GM12891 (cell line): ENCODE results near the gene LHX3.

Experiments used
- DNase-seq: peaks from one replicate; pipeline ENCODE4 v3.0.0; 2011; ENCODE audit warnings: low spot score; ENCODE audit not compliant: insufficient read length
- FAIRE-seq: peaks from 2 replicates; lab custom pipeline; 2011; peaks lifted over from hg19 to GRCh38; lab: Jason Lieb, UNC
- PAX5 ChIP-seq: IDR thresholded peaks from 2 replicates; pipeline ENCODE4 v1.6.1; 2011; ENCODE audit warnings: low read length, moderate library complexity, mild to moderate bottlenecking; ENCODE audit not compliant: insufficient read depth, severe bottlenecking
- POLR2A ChIP-seq: IDR thresholded peaks from 2 replicates; pipeline ENCODE4 v1.6.1; 2011; ENCODE audit warnings: low read depth, low read length, control low read depth
- POLR2AphosphoS5 ChIP-seq: IDR thresholded peaks from 2 replicates; pipeline ENCODE4 v1.6.1; 2011; ENCODE audit warnings: low read depth, low read length, control low read depth
- POU2F2 ChIP-seq: IDR thresholded peaks from 2 replicates; pipeline ENCODE4 v1.6.1; 2011; ENCODE audit warnings: low read depth, mild to moderate bottlenecking, control low read depth, low read length, moderate library complexity
- SPI1 ChIP-seq: IDR thresholded peaks from 2 replicates; pipeline ENCODE4 v1.6.1; 2011; ENCODE audit warnings: low read depth, low read length, control low read depth
- TAF1 ChIP-seq: IDR thresholded peaks from 2 replicates; pipeline ENCODE4 v1.6.1; 2011; ENCODE audit warnings: low read depth, low read length, control low read depth

Gene LHX3

DNA sequence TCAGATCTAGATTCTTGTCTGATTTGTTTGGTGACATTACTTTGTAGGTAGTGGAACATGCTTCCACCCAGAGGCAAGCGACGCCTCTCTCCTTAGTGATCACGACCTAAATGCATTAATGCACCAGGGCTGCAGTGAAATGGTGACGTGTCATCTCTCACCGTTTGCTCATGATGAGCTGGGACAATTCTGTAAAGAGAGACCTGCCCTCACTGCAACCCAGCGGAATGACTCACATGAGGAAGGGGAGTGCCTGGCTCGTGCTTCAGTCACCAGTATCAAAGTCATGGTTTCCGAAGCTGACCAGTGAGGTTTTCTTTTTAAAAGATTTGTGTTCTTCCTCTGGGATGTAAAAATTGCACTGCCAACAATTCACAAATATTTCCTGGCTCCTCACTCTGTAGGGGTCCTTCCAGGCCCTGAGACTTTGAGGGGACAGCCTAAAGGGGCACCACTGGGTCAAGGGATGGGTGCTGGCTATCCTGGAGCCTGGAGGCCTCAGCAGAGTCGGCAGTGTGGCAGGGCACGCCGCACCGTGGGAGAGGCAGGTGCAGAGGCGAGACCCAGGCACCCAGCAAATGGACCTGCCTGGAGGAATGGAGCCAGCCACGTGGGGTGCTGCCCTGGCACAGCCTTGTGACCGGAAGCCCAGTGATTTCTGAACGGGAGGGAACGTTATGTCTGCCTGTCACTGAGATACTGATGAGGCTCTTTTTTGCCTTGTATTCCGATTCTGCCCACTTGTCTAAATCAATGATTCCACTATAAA, 23.4 kb upstream of the LHX3 start:
- no peak for FAIRE-seq
- TF ChIP-seq POU2F2 (no peak), PAX5 (no peak), POLR2AphosphoS5 (no peak), SPI1 (no peak), POLR2A (no peak), TAF1 (no peak)
- DNase-seq: no peak

DNA sequence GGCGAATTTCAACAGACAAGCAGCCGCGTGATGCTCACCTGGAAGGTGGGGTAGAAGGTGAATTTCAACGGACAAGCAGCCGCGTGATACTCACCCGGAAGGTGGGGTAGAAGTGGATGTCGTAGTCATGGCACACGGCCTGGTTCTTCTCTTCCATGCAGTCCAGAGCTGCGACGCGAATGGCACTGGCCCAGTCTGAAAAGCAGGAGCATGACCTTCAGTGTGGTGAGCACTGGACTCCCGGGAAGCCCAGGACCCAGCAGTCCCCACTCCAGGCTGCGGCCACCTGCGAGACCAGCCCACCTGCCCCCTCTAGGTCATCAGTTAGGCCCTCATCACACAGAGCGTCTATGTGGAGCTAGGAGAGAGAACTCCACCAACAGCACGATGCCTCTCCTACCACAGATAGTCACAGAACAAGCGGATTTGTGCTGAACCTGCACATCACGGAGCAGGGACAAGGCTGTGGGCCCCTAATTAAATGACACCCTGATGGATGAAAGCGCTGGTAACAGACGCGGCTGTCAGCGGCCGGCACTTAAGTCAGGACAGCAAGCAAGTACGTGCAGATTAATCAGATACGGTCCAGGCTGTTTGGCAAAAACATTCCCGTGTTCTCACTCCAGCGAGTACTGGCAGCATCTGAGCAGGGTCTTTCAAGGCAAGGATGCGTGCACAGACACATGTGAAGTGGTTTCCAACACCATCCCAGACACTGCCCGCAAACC, 21.9 kb upstream of the LHX3 start:
- no peak for DNase-seq
- TF ChIP-seq POLR2AphosphoS5 (no peak), TAF1 (no peak), SPI1 (no peak), PAX5 (no peak), POLR2A (no peak), POU2F2 (no peak)
- FAIRE-seq: no peak

GRCh38 chr9:136225748-136226679, 21.1 kb upstream of the LHX3 start:
- FAIRE-seq: peak; percentile 96
- DNase-seq: peak; percentile 95
- TF ChIP-seq POU2F2 (0 out of 2 replicates have a peak, but pooled peaks have one; percentile 38), POLR2A (no peak)

DNA sequence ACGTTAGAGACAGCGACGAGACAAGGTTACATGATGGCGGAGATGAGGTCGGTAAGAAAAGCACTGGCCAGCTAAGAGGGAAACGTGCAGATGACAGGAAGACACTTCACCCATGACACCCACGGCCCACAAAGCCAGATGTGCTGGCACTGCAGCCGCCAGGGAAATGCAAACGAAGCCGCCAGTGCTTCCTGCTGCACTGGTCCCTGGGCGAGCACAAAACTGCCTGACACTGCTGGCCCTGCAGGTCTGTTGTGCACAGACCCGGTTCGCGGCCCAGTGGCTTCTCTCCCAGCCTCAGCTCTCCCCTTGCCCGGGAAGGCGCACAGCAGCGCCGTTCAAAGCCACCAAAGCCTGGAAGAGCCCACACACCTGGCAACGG, 20.4 kb upstream of the LHX3 start:
- FAIRE-seq (no peak), DNase-seq (peak; percentile 51)
- TF ChIP-seq SPI1 (no peak), POLR2AphosphoS5 (no peak), PAX5 (no peak), POU2F2 (peak; percentile 53; the same call in 1 of the 2 replicates)

GRCh38 chr9:136223871-136224640, 19.1 kb upstream of the LHX3 start:
- FAIRE-seq: peak; percentile 48
- TF ChIP-seq POU2F2 (no peak), POLR2A (no peak), POLR2AphosphoS5 (no peak), SPI1 (no peak), TAF1 (no peak), PAX5 (no peak)
- DNase-seq: no peak

DNA sequence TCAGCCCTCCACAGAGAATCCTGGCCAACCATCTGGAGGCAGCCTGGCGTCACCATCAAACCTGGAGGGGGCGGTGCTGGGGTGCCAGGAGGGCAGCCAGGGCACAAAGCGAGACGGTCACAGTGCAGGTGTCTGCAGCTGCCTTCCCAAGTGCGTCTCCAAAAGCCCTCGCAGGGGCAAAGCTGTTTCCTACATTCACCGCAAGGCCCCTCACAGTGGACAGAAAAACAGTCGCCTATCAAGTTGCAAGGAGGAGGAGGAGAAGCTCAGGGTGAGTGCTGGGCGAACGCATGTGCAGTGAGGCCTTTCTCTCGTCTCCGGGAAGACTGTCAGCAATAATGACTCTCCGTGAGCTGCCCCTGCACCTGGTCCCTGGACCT, 18.0 kb upstream of the LHX3 start:
- no peak for DNase-seq
- no peak for FAIRE-seq
- TF ChIP-seq POU2F2 (no peak), PAX5 (no peak), POLR2AphosphoS5 (no peak), POLR2A (no peak), TAF1 (no peak), SPI1 (no peak)

- no peak for TF ChIP-seq POLR2AphosphoS5
- no peak for TF ChIP-seq POLR2A
- no peak for TF ChIP-seq SPI1
- no peak for TF ChIP-seq POU2F2
- no peak for TF ChIP-seq TAF1
- TF ChIP-seq PAX5: no peak
- FAIRE-seq: peak; percentile 31
- no peak for DNase-seq
These were observed 17.4 kb upstream of the LHX3 start for GRCh38 chr9:136222166-136222905.

DNA sequence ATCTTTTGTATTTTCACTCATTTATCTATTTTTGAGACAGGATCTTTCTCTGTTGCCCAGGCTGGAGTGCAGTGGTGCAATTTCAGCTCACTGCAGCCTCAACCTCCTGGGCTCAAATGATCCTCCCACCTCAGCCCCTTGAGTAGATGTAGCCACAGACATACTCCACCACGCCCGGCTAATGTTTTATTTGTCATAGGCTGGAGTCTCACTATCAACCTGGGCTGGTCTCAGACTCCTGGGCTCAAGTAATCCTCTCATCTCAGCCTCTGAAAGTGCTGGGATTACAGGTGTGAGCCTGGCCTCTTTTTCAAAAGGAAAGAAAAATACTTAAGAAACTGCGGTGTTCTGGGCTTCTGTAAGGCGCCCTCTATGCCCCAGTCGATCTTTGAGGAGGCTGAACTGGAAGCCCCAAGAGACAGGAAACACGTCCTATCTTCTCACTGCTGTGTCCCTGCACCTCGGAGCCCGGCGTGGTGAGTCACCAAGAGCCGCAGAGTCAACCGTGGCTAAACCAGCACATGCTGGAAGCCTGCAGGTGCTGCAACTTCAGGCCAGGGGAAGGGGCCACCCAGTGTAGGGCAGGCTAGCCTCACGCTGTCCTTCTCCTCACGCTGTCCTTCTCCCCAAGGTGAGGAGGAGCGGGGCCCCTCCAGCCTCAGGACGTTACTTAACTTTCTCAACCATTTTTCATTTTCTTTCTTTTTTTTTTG, 15.2 kb upstream of the LHX3 start:
- FAIRE-seq (no peak), DNase-seq (no peak)
- TF ChIP-seq PAX5 (no peak), POLR2A (no peak), POLR2AphosphoS5 (no peak), POU2F2 (no peak), TAF1 (no peak), SPI1 (no peak)
